B cell (primary cell): Measurements from ENCODE around the gene SOD3. TPM values are rescaled to one million over a fixed set of nuclear protein-coding genes. Genes with fewer than 3 reads are reported as not detected.

Experiments
- ATAC-seq: fragments of 200-7000 bp; cut with Tn5 transposase; one replicate; pipeline ENCODE4 v1.10.0; 2021; ENCODE audit warnings: low read depth, mild to moderate bottlenecking, moderate number of reproducible peaks, moderate library complexity
- CTCF ChIA-PET: fragments of 350-600 bp; sonication (Branson Sonifier 250); formaldehyde crosslinking; loops from one replicate; lab custom pipeline; 2021; ENCODE audit warnings: antibody characterized with exemption, inconsistent platforms; lab: Charles Lee
- POLR2A ChIA-PET: fragments of 350-600 bp; sonication (Branson Sonifier 250); formaldehyde crosslinking; loops from one replicate; lab custom pipeline; 2021; ENCODE audit warnings: antibody characterized with exemption; lab: Charles Lee
- DNase-seq: peaks from one replicate; pipeline ENCODE4 v3.0.0; 2013
- H2AFZ ChIP-seq: 2 replicates; pipeline ENCODE4 v1.6.1; 2012; ENCODE audit warnings: mild to moderate bottlenecking, low read depth, low read length; ENCODE audit not compliant: insufficient read depth, poor library complexity, severe bottlenecking
- H3K27ac ChIP-seq, 2 donors: 1 replicate in 1 of 2; 2 replicates in 1 of 2; pipeline ENCODE4 v1.5.1; 2012 to 2013; ENCODE audit warnings: low read length in 2 of 2, mild to moderate bottlenecking in 2 of 2, moderate library complexity in 1 of 2
- H3K27me3 ChIP-seq, 4 experiments: fragments of 200-600 bp in 1 of 4; sonication (generic) in 1 of 4; replicated peaks in 1 of 4; 1 replicate in 2 of 4; 2 replicates in 2 of 4; pipeline versions ENCODE4 v1.6.1 to v1.7.0; 2013 to 2016; ENCODE audit warnings: low read length in 3 of 4, mild to moderate bottlenecking in 2 of 4, mixed read lengths in 1 of 4, moderate library complexity in 1 of 4; ENCODE audit not compliant: insufficient read depth in 4 of 4, control insufficient read depth in 3 of 4; ENCODE audit errors: control extremely low read depth in 1 of 4
- H3K36me3 ChIP-seq, 2 experiments: replicated peaks in 1 of 2; 1 replicate in 1 of 2; 2 replicates in 1 of 2; pipeline versions ENCODE4 v1.6.1 to v1.7.1; 2013; ENCODE audit warnings: low read length in 1 of 2; ENCODE audit not compliant: insufficient read depth in 2 of 2, control insufficient read depth in 1 of 2; ENCODE audit errors: control extremely low read depth in 1 of 2, extremely low read depth in 1 of 2
- H3K4me1 ChIP-seq, 2 donors: fragments of 200-600 bp in 1 of 2; sonication (generic) in 1 of 2; 1 replicate in 1 of 2; 2 replicates in 1 of 2; pipeline versions ENCODE4 v1.5.1 to v1.6.1; 2013 to 2017; ENCODE audit warnings: low read length in 2 of 2; ENCODE audit not compliant: control insufficient read depth in 2 of 2, insufficient read depth in 2 of 2
- H3K4me2 ChIP-seq: replicated peaks from 2 replicates; pipeline ENCODE3; 2012; ENCODE audit warnings: mild to moderate bottlenecking, low read depth, low read length; ENCODE audit not compliant: poor library complexity, severe bottlenecking
- H3K4me3 ChIP-seq, 5 experiments: fragments of 200-600 bp in 1 of 5; sonication (generic) in 1 of 5; 1 replicate in 3 of 5; 2 replicates in 2 of 5; pipeline versions ENCODE4 v1.5.1 to v1.7.0; 2011 to 2016; ENCODE audit warnings: low read length in 4 of 5, mild to moderate bottlenecking in 4 of 5, low read depth in 2 of 5, control low read depth in 1 of 5, moderate library complexity in 1 of 5; ENCODE audit not compliant: insufficient read depth in 1 of 5; ENCODE audit errors: control extremely low read depth in 1 of 5, extremely low read depth in 1 of 5
- H3K79me2 ChIP-seq: fragments of 200-600 bp; sonication (generic); one replicate; pipeline ENCODE4 v1.6.0; 2016; ENCODE audit warnings: low read length; ENCODE audit not compliant: control insufficient read depth, insufficient read depth
- H3K9ac ChIP-seq: fragments of 200-600 bp; sonication (generic); 2 replicates; pipeline ENCODE4 v1.6.1; 2017; ENCODE audit warnings: mild to moderate bottlenecking, low read length, moderate library complexity
- H3K9me3 ChIP-seq, 3 donors: one replicate each; pipeline versions ENCODE4 v1.6.1 to v1.7.1; 2013; ENCODE audit warnings: low read length in 2 of 3; ENCODE audit not compliant: control insufficient read depth in 2 of 3, insufficient read depth in 1 of 3; ENCODE audit errors: control extremely low read depth in 1 of 3
- H4K20me1 ChIP-seq: 2 replicates; pipeline ENCODE4 v1.6.0; 2012; ENCODE audit warnings: mild to moderate bottlenecking, low read length; ENCODE audit not compliant: insufficient read depth, control insufficient read depth, poor library complexity, severe bottlenecking
- H3K27ac Mint-ChIP-seq: one replicate; pipeline ENCODE4 v1.8.0; 2021; ENCODE audit warnings: mixed read lengths
- H3K27me3 Mint-ChIP-seq: one replicate; pipeline ENCODE4 v1.8.0; 2021; ENCODE audit warnings: mixed read lengths
- H3K4me1 Mint-ChIP-seq: one replicate; pipeline ENCODE4 v1.8.0; 2021; ENCODE audit warnings: mixed read lengths
- H3K4me3 Mint-ChIP-seq: one replicate; pipeline ENCODE4 v1.8.0; 2021; ENCODE audit warnings: mixed read lengths
- H3K9me3 Mint-ChIP-seq: one replicate; pipeline ENCODE4 v1.8.0; 2022; ENCODE audit warnings: mixed read lengths; ENCODE audit not compliant: insufficient read depth
- EZH2 ChIP-seq: IDR thresholded peaks from 2 replicates; pipeline ENCODE4 v1.6.1; 2012; ENCODE audit warnings: borderline replicate concordance, low read depth, mild to moderate bottlenecking, moderate library complexity, low read length; ENCODE audit not compliant: insufficient read depth, poor library complexity, severe bottlenecking
- WGBS: methylation state at CpG from one replicate; pipeline ENCODE4 v1.1.5; 2013; ENCODE audit warnings: missing lambda C conversion rate; ENCODE audit not compliant: insufficient coverage; 5-methylcytosine and 5-hydroxymethylcytosine counted together
- intact Hi-C: fragments of 100-400 bp; cut with micrococcal nuclease; formaldehyde crosslinking; loops from one replicate; pipeline ENCODE4 v1.10.0; 2022
- polyA plus RNA-seq: library from polyadenylated mRNA; depleted of rRNA; stranded (reverse); fragments of >200 nt; gene quantifications from 2 replicates; pipeline ENCODE4 v1.2.3, GENCODE V29; 2012
- total RNA-seq, 2 donors: library from RNA; stranded (reverse); fragments of 120-200 nt in 1 of 2; gene quantifications; 1 replicate in 1 of 2; 2 replicates in 1 of 2; pipeline versions ENCODE4 v1.2.3 to v1.2.4, GENCODE V29; 2013 to 2022
- TF ChIP-seq, protein P1 (sequence below): fragments of 200-600 bp; IDR thresholded peaks from one replicate; pipeline ENCODE4 v1.8.0; 2022; ENCODE audit warnings: antibody characterized with exemption, mild to moderate bottlenecking

SOD3 gene
- total and polyA plus RNA-seq, 2 donors (not counting 1 experiment from before 2014, with no cell fraction given), result not detected

- Histone ChIP-seq H3K27me3 (no peaks in the 10 kb centered on the region), H3K9me3 (no peaks in the 10 kb centered on the region), H3K9ac (no peak overlapping the region), H3K4me3 (no peak overlapping the region), H3K79me2 (no peaks in the 10 kb centered on the region), H2AFZ (no peak overlapping the region), H4K20me1 (no peaks in the 10 kb centered on the region), H3K36me3 (no peaks in the 10 kb centered on the region), H3K4me2 (no peak overlapping the region), H3K4me1 (no peaks in the 10 kb centered on the region), H3K27ac (no peak overlapping the region)
- H3K9me3 Mint-ChIP-seq, result no peaks in the 10 kb centered on the region
- DNase-seq, result no peak
- H3K27me3 Mint-ChIP-seq, result no peaks in the 10 kb centered on the region
- intact Hi-C loops, result no loop called here
- no peak overlapping the region for H3K27ac Mint-ChIP-seq
- no peak for TF ChIP-seq EZH2
- TF ChIP-seq, protein P1, sequence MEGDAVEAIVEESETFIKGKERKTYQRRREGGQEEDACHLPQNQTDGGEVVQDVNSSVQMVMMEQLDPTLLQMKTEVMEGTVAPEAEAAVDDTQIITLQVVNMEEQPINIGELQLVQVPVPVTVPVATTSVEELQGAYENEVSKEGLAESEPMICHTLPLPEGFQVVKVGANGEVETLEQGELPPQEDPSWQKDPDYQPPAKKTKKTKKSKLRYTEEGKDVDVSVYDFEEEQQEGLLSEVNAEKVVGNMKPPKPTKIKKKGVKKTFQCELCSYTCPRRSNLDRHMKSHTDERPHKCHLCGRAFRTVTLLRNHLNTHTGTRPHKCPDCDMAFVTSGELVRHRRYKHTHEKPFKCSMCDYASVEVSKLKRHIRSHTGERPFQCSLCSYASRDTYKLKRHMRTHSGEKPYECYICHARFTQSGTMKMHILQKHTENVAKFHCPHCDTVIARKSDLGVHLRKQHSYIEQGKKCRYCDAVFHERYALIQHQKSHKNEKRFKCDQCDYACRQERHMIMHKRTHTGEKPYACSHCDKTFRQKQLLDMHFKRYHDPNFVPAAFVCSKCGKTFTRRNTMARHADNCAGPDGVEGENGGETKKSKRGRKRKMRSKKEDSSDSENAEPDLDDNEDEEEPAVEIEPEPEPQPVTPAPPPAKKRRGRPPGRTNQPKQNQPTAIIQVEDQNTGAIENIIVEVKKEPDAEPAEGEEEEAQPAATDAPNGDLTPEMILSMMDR, result no peak
- no peak for ATAC-seq
- 0% methylated on average over 1 of the region's 3 CpGs for WGBS
- H3K4me3 Mint-ChIP-seq, result no peak overlapping the region
- POLR2A ChIA-PET, result no interaction called here
- no peaks in the 10 kb centered on the region for H3K4me1 Mint-ChIP-seq
- CTCF ChIA-PET, result no interaction called here
These were observed 16.7 kb upstream of the SOD3 start for GRCh38 chr4:24778464-24779225.

GRCh38 chr4:24780936-24781495, 14.4 kb upstream of the SOD3 start:
- H3K4me3 ChIP-seq, result no peak overlapping the region
- ATAC-seq (no peak), DNase-seq (no peak)
- H3K27me3 ChIP-seq, result no peaks in the 10 kb centered on the region
- Mint-ChIP-seq H3K4me1 (no peaks in the 10 kb centered on the region), H3K9me3 (no peaks in the 10 kb centered on the region), H3K4me3 (no peak overlapping the region), H3K27ac (no peak overlapping the region), H3K27me3 (no peaks in the 10 kb centered on the region)
- H3K27ac ChIP-seq, result no peak overlapping the region
- no peaks in the 10 kb centered on the region for H3K36me3 ChIP-seq
- no peak overlapping the region for H2AFZ ChIP-seq
- TF ChIP-seq, protein P1, result no peak
- TF ChIP-seq EZH2, result no peak
- intact Hi-C loops, result no loop called here
- POLR2A ChIA-PET, result no interaction called here
- no peaks in the 10 kb centered on the region for H3K4me1 ChIP-seq
- H3K9me3 ChIP-seq, result no peaks in the 10 kb centered on the region
- CTCF ChIA-PET, result no interaction called here
- no peak overlapping the region for H3K4me2 ChIP-seq
- H3K9ac ChIP-seq, result no peak overlapping the region
- H3K79me2 ChIP-seq, result no peaks in the 10 kb centered on the region
- 80% methylated on average over 2 of the region's 2 CpGs for WGBS
- no peaks in the 10 kb centered on the region for H4K20me1 ChIP-seq
